SK-N-DZ (cell line): ENCODE results near the gene ATP2B2. TPM values are rescaled to one million over a fixed set of nuclear protein-coding genes. Genes with fewer than 3 reads are reported as not detected.
"Not testable (repeated sequence)": the region's sequence is repeated elsewhere in the genome, so short reads cannot be mapped to it uniquely, and the experiment has no call there.

ENCODE experiments used
- DNase-seq: peaks from one replicate; pipeline ENCODE4 v3.0.0-alpha.2; 2015; ENCODE audit warnings: low spot score
- polyA plus RNA-seq, 2 experiments: library from polyadenylated mRNA; depleted of rRNA; stranded (reverse); fragments of >200 nt; gene quantifications; 2 replicates each; pipeline ENCODE4 v1.2.3, GENCODE V29; 2014

The ATP2B2 gene
- not detected in 2 replicates for polyA plus RNA-seq (2014; cell fraction: cytosol; rRNA removed)
- polyA plus RNA-seq (2014; cell fraction: nucleus; rRNA removed): not detected in 2 replicates

DNA sequence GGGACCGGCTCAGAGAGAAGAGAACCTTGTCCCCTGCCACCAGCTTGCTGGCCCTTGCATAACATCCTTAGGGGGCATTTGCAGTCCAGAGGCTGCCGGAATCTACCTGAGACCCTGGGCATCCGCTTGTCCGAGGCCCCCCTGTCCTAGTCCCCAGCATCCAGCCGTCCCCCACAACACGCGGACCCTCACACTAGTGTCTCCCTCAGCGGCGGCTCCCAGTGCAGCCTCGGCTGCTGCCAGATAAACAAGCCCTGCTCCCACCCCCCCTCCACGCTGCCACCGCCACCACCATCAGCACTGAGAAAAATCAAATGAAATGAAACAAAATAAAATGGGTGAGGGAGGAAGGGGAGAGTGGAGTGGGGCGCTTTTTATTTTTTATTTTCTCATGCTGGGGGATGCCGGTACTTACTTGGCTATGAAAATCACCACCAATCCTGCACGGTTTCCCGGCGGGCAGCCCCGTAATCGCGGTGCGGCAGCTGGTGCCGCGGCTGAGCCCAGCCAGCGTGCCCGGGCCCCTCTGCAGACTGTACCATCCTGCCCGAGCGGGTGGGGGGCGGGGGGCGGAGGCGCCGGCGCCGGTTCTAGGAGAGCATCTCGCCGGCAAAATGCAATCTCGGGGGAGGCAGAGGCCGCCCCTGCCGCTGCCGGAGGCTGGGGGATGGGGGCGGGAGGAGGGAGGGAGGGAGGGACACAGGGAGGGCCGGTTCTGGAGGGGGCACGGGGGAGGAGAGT, at the start of gene ATP2B2:
TSS of gene ATP2B2 (minus strand) at position 537 of the 741 bp plus-strand sequence. CDS start 56,043 bp downstream, outside the sequence.
- no peak for DNase-seq

DNA sequence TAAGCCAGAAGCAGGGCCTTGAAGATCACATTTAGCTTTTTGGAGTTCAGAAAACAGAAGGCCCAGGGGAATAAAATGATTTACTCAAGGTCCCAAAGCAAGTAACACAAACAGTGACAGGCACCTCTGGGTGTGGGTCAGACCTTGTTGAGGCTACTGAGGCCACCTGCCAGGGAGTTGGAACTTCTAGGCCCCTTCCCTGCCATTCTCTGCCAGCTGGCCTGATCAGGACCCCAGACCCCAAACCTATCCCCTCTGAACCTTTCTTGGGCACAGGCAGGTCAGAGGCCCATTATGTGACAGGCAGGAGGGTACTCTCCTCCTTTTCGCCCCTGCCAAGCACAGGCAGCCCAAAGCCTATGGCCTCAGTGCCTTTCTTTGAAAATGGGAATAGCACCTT, 49.4 kb upstream of the ATP2B2 start:
- DNase-seq: no peak

DNA sequence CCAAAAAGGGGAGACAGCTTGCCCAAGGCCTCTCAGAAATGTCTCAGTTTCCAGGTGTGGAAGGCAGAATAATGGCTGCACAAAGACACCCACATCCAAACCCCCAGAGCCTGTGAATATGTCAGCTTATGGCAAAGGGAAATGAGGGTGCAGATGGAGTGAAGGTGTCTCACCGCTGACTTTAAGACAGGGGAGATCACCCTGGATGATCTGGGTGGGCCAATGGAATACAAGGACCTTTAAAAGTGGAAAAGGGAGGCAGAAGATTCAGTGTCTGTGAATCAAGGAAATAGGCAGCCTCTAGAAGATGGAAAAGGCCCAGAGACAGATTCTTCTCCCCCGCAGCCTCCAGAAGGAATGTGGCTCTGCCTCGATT, 48.8 kb upstream of the ATP2B2 start:
- DNase-seq: no peak

DNA sequence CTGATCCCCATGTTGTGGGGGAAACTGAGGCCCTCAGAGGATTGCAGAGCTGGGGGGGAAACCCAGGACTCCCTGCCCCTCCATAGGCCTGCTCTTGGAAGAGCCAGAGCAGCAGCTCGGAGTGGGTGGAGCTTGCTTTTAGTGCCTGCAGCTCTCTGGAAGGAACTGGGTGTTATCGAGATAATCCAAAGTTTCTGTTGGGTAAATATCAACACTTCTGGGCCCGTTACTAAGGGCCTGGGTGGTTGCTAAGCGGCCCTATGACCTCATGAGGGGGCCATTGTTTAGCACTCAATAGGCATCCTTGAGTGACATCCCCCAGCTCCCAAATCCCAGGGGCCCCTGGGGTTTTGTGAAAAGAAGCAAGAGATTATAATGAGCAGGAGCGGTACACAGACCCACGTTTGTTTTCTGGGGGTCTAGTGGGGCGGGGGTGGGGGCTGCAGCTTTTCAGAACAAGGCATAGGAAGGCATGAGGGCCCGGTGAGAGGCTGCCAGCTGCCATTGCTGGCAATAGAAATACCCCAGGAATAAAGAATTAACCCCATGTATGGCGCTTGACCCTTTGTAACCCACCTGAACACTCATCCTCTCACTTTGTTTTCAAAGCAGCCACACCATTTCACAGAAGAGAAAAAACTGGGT, 48.3 kb upstream of the ATP2B2 start:
- DNase-seq: no peak

DNA sequence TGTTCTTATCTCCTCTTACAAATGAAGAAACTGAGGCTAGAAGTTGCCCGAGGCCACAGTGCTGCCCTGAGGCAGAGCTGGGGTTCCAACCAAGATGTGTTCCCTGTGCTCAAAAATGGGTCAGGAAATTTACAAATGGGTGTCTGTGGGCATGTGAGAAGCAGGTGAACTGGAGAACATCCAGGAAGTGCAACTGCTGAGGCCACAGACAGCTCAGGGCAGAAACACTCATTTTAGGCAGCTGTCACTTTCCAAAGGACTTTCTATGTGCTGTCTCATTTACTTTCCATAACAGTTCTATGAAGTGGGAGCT, 47.2 kb upstream of the ATP2B2 start:
- DNase-seq: no peak

DNA sequence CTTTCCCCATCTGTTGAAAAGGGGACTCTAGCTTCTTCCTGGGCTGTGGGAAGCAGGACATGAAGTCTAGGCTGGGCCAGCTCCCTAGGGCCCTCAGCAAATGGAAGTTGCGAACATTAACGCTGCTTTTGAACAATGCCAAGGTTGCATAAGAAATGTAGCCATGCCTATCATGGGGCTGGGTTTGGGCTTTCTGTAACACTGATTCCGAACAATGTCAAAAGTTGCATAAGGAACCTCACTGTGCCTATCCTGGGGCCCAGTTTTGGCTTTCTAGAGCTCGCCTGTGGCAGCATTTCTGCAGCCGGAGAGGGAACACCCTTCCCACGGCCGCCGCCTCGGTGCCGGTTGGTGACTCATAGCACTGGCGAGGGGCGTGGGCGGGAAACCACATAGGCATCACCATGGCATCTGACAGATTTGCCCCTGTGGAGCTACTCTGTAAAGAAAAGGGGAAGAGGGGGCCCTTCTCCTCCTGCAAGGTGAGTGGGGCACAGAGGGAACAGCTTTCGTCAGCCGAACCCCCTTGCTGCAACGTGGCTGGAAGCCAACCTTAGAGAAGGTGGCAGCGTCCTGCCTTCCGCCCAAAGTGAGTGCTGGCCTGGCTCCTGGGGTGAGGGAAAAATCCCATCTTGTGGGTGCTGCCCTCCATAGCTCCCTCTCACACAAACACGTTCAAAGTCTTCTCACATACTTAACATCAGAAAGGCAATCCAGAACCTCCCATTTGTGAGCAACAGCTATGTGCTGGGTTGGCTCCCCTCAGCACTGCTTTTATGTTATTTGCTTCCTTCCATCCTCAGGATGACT, 46.6 kb upstream of the ATP2B2 start:
- no peak for DNase-seq

DNA sequence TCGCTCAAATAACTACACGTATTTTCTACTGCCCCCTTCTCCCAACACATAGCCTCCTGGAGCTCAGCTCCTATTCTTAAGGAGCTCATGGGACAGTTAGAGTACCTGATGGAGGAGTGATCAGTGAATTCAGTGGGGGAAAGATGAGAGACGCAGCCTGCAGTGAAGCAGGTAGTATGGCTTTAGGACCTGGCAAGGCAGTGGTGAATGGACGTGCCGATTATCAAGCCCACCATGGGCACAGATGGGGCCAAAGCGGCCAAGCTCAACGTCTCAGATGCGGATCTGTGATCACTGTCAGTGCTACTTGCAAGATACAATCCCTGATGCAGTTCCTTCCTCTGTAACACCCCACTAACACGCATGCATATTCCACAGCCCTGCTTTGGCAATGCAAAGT, 45.8 kb upstream of the ATP2B2 start:
- DNase-seq: no peak

DNA sequence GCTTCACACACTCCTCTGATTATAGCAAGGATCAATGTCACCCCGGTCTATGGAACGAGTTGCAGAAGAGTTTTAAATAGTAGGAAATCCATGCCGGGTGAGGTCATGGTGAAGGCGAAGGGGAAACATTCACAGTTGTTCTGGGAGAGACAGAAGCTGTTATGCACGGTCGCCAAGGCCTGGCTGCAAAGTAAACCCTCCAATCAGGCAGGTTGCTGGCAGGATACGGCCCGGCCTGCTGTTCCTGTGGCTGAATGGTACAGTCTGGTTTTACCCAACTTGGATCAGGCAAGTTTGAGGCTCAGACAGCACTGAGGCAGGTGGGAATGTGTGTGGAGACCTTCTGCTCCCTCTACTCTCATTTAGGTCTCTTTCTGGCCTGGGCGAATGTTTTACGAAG, 45.3 kb upstream of the ATP2B2 start:
- no peak for DNase-seq

DNA sequence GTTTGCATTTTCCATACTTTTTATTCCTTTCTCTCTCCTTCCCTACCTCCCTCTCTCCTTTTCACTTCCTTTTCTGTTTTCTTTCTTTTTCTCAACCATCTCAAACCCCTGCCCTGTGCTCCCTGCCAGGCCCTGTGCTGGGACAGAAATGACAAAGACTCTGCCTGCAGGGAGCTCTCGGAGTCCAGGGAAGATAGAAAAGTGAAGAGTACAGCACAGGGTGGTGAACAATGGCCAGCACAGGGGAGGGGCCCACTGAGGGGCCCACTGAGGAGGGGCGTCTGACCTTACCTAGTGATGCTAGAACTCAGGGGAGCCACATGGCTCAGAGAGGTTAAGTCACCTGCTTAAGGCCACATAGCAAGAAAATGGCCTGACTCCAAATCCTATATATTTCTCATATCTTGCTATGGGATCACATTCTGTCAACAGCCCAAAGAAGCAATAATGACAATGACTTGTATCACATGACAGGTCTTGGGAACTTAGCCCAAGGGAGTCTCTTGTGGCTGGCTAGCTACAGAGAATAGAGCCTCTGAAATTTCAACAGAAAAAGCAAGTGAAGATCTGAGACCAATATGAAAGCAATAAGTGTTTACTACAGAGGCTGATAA, 44.3 kb upstream of the ATP2B2 start:
- DNase-seq: no peak

DNA sequence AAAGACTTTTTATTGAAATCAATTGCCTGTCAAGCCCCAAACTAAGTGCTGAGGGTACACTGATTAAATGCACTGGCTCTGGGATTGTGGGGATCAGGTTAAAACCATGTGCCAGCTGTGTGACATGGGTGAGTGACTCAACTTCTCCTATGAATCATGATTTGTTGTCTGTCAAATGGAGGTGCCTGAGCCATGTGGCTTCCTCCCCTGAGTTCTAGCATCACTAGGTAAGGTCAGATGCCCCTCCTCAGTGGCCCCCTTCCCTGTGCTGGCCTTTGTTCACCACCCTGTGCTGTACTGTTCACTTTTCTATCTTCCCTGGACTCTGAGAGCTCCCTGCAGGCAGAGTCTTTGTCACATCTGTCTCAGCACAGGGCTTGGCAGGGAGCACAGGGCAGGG, 43.6 kb upstream of the ATP2B2 start:
- no peak for DNase-seq

DNA sequence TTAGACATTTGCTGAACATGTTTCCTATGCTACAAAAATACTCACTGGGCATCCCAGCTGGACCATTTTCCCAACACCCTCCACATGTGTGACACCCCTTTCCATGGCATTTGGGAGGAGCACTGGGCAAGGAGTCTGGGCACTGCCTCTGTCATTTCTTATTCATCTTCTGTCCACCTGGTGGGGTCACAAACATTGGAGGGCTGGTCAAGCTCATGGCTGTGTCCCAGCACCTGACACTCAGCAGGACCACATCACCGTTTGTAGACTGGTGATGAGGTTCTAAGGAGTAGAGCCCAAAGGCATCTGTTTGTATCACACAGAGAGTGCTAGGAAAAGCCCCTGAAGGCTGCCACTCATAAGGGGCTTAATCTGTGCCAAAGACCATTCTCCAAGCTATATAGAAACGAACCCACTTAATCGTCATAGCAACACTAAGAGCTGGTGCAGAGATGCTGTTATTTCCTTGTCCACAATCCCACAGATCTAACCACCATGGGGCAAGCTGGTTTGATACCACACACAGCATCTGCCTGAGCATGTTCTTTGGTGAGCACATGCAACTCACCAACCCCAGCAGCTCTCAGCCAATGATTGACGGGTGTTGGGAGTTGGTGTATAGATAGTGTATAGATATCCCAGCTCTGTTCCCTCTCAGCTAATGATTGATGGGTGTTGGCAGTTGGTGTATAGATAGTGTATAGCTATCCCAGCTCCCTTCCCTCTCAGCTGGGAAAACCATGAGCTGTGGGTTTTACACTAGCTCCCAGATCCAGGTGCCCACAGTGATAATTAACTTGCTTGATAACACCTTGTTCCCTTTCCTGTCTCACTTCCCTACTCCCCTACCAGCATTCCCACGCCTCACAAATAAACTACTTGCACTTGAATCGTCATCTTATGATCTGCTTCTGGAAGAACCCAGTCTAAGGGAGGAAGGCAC, 42.7 kb upstream of the ATP2B2 start:
- no peak for DNase-seq

DNA sequence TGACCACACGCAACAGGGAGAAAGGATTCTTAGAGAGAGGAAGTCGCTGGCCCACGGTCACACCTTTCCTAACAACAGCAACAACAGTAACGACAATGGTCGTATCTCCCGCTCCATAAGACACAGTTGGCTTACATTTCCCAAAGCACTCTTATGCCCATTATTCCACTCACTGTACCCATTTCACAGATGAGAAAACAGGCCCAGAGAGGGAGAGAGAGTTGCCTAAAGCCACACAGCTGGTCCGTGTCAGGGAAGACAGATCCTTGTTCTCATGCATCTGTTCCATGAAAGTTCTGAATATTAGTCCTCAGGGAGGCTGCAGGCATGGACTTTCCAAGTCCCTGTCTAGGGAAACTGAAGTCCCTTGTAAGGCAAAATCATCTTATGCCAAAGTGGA, 42.0 kb upstream of the ATP2B2 start:
- DNase-seq: no peak

DNA sequence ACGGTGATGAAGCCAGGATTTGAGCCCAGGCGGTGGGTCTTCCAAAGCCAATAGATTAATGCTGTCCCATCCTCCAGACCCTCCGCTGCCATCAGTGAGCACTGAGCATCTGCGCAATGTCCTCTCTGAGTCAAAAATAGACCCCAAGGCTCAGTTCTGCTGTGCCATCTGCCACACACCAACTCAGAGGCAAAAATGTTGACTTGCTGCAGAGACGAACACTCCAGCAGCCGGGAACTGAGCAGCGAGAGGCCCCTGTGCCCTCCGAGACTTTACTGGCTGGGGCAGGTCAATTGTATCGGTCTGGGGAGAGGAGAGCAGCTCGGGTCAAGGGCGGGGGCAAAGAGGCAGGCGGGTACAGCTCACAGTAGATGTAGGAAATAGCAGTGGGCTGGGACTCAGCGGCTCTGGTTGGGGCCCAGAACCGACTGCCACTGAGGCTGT, 41.5 kb upstream of the ATP2B2 start:
- no peak for DNase-seq

DNA sequence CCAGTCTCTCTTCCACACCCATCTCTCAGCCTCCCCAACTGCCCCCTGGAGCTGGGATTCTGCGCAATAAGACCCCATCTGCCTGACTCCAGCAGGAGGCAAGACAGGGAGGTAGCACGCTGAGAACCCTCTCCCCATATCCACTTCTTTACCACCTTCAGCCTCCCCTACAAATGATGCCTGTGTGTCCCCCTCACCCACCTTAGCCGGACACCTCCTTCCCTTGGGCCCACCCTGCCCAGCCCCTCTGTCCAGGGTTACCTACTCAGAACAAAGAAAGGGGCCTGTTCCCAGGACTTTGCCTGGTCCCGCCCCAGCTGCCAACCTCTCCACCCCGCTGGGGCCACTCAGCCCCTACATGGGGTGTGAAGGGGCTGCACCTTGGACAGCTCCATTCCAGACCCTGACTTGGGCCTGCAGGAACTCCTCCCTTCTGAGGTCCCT, 40.8 kb upstream of the ATP2B2 start:
- DNase-seq: no peak

DNA sequence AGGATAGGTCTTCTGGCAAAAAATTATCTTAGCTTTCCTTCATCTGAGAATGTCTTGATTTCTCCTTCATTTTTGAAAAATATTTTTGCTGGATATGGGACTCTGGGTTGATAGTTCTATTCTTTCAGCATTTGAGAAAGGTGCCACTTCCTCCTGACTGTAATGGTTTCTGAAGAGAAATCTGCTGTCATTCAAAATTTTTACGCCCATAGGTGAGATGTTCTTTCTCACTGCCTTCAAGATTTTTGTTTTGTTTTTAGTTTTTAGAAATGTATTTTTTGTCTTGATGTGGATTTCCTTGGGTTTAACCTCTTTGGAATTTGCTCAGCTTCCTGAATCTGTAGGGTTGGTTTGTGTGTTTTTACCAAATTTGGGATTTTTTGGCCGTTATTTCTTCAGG, 37.1 kb upstream of the ATP2B2 start:
- DNase-seq: no peak

DNA sequence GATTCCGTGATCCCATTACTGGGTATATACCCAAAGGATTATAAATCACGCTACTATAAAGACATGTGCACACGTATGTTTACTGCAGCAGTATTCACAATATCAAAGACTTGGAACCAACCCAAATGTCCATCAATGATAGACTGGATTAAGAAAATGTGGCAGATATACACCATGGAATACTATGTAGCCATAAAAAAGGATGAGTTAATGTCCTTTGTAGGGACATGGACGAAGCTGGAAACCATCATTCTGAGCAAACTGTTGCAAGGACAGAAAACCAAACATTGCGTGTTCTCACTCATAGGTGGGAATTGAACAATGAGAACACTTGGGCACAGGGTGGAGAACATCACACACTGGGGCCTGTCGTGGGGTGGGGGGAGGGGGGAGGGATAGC, 35.0 kb upstream of the ATP2B2 start:
- not testable (repeated sequence) for DNase-seq

DNA sequence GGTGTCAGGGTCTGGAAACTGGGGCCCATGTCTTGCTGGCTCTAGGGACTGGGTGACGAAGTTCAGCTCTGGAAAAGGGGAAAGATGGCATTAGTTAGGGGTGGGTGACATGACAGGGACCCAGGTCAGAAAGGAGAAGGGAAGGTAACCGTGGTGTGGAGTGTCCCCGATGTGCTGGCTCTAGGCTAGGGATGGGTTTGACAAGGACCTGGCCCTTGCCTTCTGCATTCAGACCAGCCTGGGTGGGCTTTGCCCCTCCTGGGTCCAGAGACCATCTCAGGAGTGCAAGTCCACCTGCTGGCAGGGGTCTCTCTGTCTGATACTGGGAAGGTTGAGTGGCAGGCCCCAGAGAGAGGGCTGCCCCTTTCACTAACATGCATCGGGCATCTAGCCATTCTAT, 28.7 kb upstream of the ATP2B2 start:
- DNase-seq: no peak

DNA sequence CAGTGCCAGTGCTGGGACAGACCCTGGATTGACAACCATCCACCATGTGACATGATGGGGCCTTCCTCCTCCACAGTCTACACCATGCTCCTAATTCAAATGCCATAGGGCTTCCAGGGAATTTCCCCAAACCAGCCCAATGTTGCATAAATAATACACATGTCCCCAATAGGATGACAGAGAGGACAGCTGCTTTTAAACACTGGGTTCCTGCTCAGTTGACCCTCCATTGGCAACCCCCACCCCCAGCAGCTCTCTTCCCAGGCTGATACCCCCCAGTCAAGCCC, 28.3 kb upstream of the ATP2B2 start:
- DNase-seq: no peak

DNA sequence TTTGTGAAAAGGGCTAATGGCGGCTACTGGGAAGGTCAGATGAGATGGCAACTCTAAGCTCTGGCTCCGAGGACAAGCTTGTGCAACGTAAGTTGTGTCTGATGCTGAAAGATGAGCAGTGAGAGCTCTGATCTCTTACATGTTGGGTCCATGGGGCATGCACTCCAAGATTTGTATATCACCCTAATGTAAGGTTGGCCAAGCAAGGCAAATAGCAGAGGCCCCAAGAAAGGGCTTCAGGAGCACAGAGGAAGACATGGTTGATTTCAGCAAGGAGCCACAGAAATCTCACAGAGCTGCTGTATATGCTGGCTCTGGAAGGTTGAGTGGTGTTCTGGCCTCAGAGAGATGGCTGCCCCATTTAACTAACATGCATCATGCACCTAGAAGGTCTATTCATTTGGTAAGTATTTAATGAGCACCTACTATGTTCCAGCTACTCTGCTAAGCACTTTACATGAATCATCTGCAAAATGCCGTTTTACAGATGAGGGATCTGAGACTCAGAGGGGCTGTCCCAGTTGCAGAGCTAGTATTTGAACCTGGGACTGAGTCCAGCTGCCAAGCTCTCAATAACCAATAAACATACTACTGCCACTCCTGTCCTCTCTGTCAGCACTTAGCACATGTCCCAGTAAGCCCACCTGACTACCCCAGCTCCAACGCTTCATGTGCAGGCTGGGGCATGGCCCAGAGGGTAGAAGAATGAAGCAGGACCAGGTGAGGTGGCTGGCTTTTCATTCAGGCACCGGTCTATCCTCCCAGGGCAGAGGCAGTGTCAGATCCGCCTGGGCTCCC, 27.8 kb upstream of the ATP2B2 start:
- no peak for DNase-seq

DNA sequence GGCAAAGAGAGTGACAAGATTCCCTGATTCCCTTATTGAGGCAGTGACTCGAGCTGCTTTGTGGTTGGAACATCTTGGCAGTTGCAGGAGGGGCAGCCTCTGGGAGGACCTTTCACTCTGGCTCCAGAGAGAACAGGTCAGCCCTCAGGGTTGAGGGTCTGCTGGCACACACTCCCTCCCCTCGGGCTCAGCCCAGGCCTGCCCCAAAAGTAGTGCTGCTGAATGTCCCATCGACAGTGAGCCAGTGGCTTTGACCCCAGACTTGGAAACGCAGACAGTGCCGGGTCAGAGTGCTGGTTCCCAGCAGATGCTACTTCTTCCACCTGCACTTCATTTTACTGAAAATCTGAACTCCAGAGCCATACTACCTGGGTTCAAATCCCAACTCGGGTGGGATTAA, 25.6 kb upstream of the ATP2B2 start:
- no peak for DNase-seq
